ENCODE data around the gene PPIAL4G. TPM values are rescaled to one million over a fixed set of nuclear protein-coding genes. Genes with fewer than 3 reads are reported as not detected.
"Not testable (repeated sequence)": the region's sequence is repeated elsewhere in the genome, so short reads cannot be mapped to it uniquely, and the experiment has no call there.

The PPIAL4G gene
- total RNA-seq, result not detected

DNA sequence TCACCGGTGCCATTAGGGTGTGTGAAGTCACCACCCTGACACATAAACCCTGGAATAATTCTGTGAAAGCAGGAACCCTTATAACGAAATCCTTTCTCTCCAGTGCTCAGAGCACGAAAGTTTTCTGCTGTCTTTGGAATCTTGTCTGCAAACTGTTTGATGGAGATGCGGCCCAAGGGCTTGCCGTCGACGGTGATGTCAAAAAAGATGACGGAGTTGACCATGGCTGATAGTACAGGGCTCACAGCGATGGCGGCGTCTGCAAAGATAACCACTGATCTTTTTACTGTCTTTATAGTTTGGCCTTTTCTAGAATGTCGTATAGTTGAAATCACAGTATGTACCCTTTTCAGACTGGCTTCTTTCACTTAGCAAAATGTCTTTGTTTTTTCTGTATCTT is at the start of gene PPIAL4G:
PPIAL4G (minus strand) TSS at position 274 of the 400 bp plus-strand sequence; CDS start at position 224, 50 bp downstream.
- intact Hi-C loops (cut with DNase I; ENCODE audit: low total_unique reads); DNase-seq (ENCODE audit: low spot score in 2 of 2); H3K4me3 ChIP-seq (ENCODE audit: low read depth, poor library complexity, severe bottlenecking): not testable (repeated sequence)
- 82 to 85% methylated on average over 12 of the region's 12 CpGs for WGBS, 2 donors

DNA sequence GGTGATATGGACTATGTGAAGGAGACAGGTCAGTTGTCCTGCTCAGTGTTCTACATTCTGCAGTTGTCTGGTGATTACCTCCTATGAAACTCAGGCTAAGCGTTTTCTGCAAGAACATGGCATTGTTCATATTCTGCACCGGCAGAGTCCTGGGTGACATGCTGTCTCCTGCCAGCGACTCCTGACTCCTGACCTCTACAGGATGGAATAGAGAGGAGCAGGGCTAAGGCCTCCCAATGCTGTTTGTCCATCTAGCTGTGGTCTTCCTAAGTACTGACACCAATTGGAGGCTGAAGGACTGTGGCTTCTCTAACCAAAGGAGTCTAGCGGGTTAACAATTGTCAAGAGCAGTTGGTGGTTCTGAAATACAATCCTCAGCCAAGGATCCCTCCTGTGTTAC is 49.1 kb upstream of the PPIAL4G start:
- DNase-seq (ENCODE audit: low spot score in 2 of 2); intact Hi-C loops (cut with DNase I; ENCODE audit: low total_unique reads); H3K4me3 ChIP-seq (ENCODE audit: low read depth, poor library complexity, severe bottlenecking): not testable (repeated sequence)
- WGBS, 2 donors, result 60 to 70% methylated on average over 1 to 3 of the region's 4 CpGs

DNA sequence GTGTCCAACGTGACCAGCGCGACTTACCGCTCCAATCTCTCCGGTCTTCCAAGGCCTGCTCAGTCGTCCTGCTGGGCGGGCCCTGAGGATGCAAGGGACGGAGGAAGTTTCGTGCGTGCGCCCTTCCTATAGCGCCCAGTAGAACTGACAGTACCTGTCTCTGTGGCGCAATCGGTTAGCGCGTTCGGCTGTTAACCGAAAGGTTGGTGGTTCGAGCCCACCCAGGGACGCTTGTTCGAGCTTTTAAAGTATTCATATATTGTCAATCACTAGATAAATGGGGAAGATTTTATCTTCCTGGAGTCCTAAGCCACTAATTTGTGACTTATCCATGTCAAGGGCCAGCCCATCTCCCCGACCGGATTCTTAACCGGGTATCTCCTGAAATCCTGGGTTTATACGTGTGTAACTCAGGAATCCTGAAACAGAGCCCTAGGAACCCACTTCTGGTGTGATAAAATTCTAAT is 46.0 kb upstream of the PPIAL4G start:
- 3 to 5% methylated on average over 14 to 17 of the region's 25 CpGs for WGBS, 2 donors
- intact Hi-C loops (cut with DNase I; ENCODE audit: low total_unique reads); H3K4me3 ChIP-seq (ENCODE audit: low read depth, poor library complexity, severe bottlenecking): not testable (repeated sequence)

DNA sequence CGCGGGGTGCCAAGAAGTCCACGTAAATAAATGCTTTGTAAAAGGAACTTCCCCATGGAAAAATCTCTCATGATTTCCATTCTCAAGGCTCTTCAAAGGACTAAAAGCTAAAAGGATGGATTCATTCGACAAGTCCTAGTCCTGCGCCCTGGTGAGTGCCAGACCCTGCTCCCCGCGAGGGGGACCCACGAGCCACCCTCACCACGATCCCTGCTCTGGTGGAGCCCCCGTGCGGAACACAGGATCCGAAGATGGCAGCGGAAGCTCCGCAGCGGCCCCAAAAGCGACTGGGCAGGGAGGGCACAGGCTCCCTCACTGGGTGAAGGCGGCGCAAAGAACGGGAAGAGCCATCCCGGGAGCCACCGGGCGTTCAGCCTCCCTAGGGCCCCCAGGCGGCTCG is 45.5 kb upstream of the PPIAL4G start:
- no CpG with 5 or more reads among the region's 24 CpGs for WGBS, 2 donors

More for the DNA sequence above, 46.0 kb upstream of the PPIAL4G start:
- peak; percentile 18 to 65 for DNase-seq (ENCODE audit: low spot score in 2 of 2)

DNA sequence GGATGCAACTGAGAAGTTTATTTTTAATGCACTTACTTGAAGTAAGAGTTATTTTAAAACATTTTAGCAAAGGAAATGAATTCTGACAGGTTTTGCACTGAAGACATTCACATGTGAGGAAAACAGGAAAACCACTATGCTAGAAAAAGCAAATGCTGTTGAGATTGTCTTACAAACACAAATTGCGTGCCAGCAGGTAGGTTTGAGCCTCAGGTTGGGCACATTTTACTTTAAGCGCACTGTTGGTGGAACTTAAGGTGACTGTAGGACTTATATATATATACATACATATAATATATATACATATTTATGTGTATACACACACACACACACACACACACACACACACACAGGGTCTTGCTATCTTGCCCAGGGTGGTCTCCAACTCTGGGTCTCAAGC is 43.5 kb upstream of the PPIAL4G start:
- H3K4me3 ChIP-seq (ENCODE audit: low read depth, poor library complexity, severe bottlenecking); intact Hi-C loops (cut with DNase I; ENCODE audit: low total_unique reads); DNase-seq (ENCODE audit: low spot score in 2 of 2): not testable (repeated sequence)
- 80 to 83% methylated on average over 2 of the region's 2 CpGs for WGBS, 2 donors

More for the DNA sequence above, 45.5 kb upstream of the PPIAL4G start:
- H3K4me3 ChIP-seq (ENCODE audit: low read depth, poor library complexity, severe bottlenecking); DNase-seq (ENCODE audit: low spot score in 2 of 2); intact Hi-C loops (cut with DNase I; ENCODE audit: low total_unique reads): not testable (repeated sequence)

DNA sequence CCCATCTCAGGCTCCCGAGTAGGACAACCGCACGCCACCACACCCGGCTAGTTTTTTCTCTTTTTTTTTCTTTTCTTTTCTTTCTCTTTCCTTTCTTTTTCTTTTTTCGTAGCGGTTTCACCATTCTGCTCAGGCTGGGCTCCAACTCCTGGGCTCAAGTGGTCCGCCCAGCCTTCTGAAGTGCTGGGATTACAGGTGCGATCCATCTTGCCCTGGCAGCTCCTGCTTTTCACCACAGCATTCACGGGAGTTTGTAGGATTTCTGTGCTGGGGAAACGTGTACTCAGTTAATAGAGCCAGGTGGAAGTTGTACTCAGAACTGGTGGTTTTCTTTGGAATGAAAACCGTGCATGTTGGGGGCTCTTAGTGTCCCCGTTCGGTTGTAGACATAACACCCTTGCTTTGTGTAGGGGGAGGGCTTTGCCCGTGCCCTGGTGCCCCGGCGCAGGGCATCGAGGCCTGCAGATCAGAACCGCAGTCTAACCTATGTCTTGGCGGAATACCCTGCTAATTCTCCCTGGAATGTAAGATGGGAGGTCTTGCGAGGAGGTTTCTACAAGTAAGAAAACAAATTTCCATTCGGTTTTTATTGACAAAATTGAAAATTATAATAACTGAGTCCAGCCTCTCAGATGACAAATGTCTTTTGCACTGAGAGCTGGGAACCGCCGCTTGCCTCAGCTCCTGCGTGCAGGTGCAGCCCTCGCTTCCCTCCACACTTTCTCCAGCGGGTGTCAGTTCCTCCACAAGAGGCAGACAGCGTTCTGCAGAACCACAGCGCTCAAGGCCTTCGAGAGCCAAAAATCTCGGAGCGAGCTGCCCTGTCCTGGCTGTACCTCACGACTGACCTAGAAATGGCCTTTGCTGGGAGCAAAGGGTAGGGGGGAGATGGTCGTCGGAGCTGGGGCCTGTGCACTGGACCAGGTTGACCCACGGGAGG is 40.4 kb upstream of the PPIAL4G start:
- H3K4me3 ChIP-seq (ENCODE audit: low read depth, poor library complexity, severe bottlenecking); intact Hi-C loops (cut with DNase I; ENCODE audit: low total_unique reads): not testable (repeated sequence)
- peak in 1 of 2 donors; percentile 28 for DNase-seq (ENCODE audit: low spot score in 2 of 2)
- WGBS, 2 donors, result 34 to 37% methylated on average over 8 to 13 of the region's 35 CpGs

DNA sequence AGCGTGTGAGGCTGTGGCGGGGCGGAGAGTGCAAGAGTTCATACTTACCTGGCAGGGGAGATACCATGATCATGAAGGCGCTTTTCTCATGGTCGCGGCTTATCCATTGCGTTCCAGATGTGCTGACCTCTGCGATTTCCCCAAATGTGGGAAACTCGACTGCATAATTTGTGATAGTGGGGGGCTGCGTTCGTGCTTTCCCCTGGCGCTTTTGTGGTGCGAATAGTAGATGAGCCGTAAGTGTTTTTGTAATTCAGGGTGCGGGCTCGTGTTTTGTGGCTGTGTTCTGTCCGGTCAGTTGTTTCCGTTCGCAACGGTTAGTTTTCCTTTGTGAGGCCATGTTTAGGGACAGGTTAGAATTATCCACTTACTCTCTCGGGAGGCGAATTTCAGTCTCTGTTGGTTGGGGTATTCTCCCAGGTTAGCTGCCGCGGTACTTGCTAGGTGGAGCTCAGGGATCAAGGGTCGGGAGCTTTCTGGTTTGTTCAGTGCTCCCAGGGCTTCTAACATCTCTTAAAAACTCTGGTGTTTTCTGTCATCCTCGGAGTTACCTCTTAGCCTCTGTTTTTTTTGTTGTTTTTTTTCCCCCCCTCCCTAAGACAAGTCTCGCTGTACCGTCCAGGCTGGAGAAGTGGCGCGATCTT is 39.6 kb upstream of the PPIAL4G start:
- H3K4me3 ChIP-seq (ENCODE audit: low read depth, poor library complexity, severe bottlenecking), result peak overlapping the region; percentile 25
- WGBS, 2 donors, result 2 to 3% methylated on average over 26 to 30 of the region's 30 CpGs
- peak; percentile 83 to 96 for DNase-seq (ENCODE audit: low spot score in 2 of 2)
- peak in 1 of 2 donors; percentile 96 for TF ChIP-seq POLR2A (IDR thresholded peaks at IDR 0.05)
- intact Hi-C loops (cut with DNase I; ENCODE audit: low total_unique reads), result not testable (repeated sequence)

DNA sequence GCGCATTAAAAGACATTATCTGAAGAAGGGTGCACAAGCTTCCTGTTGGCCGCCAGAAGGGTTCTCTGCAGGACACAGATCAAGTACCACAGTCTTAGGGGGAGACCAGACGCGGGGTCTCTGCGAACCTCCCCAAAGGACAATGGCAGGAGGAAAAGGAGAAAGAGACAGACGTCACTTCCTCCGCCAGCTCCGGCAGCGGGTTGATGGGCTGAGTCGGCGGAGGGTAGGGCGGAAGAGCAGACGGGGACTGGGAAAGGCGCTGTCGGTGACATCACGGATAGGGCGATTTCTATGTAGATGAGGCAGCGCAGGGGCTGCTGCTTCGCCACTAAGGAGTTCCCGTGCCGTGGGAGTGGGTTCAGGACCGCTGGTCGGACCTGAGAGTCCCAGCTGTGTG is 39.0 kb upstream of the PPIAL4G start:
- WGBS, 2 donors, result 2 to 4% methylated on average over 16 to 17 of the region's 23 CpGs
- H3K4me3 ChIP-seq (ENCODE audit: low read depth, poor library complexity, severe bottlenecking); intact Hi-C loops (cut with DNase I; ENCODE audit: low total_unique reads): not testable (repeated sequence)
- peak; percentile 78 to 94 for DNase-seq (ENCODE audit: low spot score in 2 of 2)

DNA sequence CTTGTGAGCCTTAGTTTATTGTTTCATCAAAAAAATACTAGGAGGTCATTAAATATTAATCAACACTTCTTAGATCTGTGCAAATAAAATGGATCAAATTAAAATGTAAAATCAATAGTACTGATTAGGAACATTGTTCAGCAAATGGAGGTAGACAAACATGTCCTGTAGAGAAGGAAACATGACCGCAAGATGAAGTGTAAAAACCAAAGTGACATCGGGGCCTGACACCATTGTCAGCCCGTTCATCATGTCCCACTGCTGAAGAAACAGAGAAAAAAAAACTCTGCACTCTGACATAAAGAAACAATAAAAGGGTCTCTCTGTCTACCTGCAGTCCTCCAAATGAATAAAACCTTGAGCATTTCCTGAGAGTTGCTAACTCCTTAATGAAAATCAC is 31.2 kb upstream of the PPIAL4G start:
- H3K4me3 ChIP-seq (ENCODE audit: low read depth, poor library complexity, severe bottlenecking); DNase-seq (ENCODE audit: low spot score in 2 of 2); intact Hi-C loops (cut with DNase I; ENCODE audit: low total_unique reads): not testable (repeated sequence)
- no CpG with 5 or more reads among the region's 3 CpGs for WGBS, 2 donors

DNA sequence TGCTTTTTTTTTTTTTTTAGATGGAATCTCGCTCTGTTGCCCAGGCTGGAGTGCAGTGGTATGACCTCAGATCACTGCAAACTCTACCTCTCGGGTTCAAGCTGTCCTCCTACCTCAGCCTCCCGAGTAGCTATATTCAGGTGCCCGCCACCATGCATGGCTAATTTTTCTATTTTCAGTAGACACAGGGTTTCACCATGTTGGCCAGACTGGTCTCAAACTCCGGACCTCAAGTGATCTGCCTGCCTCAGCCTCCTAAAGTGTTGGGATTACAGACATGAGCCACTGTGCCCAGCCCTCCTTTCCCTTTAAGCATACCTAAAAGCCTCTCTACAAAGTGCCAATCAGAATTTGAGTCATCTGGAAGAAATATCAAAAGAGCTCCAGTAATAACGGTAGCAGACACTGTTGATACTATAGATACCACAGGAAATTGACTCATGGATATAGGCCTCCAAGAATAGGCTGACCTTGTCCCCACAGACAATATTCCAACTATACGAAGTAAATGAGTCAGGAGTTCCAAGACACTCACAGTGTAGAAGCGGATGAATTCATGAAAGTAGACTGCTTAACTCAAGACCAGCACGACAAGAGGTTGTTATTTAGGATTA is 29.6 kb upstream of the PPIAL4G start:
- intact Hi-C loops (cut with DNase I; ENCODE audit: low total_unique reads); H3K4me3 ChIP-seq (ENCODE audit: low read depth, poor library complexity, severe bottlenecking): not testable (repeated sequence)
- WGBS, 2 donors, result 93 to 96% methylated on average over 5 to 7 of the region's 9 CpGs
- peak in 1 of 2 donors; percentile 54 for DNase-seq (ENCODE audit: low spot score in 2 of 2)

DNA sequence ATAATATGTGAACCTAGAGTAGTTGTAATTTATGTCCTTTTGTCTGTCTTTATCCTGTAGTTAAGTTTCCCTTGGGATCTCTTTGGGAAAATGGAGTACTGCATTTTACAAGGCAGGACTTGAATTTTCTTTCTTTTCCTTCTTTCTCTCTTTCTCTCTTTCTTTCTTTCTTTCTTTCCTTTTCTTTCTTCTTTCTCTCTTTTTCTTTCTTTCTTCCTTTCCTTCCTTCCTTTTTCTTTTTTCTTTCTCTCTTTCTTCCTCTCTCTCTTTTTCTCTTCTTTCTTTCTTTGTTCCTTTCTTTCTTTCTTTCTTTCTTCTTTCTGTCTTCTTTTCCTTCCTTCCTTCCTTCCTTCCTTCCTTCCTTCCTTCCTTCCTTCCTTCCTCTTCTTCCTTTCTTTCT is 10.8 kb upstream of the PPIAL4G start:
- intact Hi-C loops (cut with DNase I; ENCODE audit: low total_unique reads); H3K4me3 ChIP-seq (ENCODE audit: low read depth, poor library complexity, severe bottlenecking); DNase-seq (ENCODE audit: low spot score in 2 of 2): not testable (repeated sequence)

DNA sequence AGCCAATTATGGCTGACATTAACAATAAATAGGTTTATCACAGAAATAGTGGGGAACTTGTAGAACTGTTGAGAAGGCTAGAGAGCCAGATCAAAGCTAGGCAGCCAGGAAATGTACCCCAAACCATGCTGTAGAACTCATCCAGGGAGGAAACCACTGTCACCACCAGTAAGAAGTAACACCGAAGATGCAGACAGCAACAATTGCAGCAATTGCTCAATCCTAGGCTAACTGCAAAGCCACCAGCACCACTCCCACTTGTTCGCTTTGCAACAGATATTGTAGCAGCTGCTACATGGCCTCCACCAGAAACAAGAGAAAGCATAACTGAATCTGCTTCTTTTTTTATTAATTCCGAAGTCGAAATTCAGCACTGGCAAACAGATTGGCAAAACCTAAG is 2.0 kb downstream of the PPIAL4G start:
- DNase-seq (ENCODE audit: low spot score in 2 of 2); intact Hi-C loops (cut with DNase I; ENCODE audit: low total_unique reads); H3K4me3 ChIP-seq (ENCODE audit: low read depth, poor library complexity, severe bottlenecking): not testable (repeated sequence)
- 40% methylated on average over 1 of the region's 4 CpGs; no CpG with 5 or more reads in 1 of the 2 donors for WGBS, 2 donors

DNA sequence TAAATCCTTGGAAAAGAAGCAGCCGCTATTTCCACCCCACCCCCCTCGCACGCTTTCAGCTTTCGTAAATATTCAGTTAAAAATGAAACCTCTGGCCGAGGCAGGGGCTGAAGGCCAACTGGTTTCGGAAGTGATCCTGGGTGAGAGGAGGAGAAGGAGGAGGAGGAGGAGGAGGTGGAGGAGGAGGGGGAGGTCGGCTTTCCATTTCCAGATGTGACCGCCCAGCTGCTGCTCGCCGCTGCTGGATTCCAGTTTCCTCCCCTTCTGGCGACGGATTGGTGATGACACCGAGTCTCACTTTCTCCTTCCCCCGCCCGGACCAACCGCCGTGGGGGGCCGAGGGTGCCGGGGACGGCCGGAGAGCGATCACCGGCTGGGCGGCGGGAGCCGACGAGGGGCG is 23.4 kb downstream of the PPIAL4G start:
- DNase-seq (ENCODE audit: low spot score in 2 of 2); H3K4me3 ChIP-seq (ENCODE audit: low read depth, poor library complexity, severe bottlenecking); intact Hi-C loops (cut with DNase I; ENCODE audit: low total_unique reads): not testable (repeated sequence)
- 0% methylated on average over 8 to 12 of the region's 28 CpGs for WGBS, 2 donors

DNA sequence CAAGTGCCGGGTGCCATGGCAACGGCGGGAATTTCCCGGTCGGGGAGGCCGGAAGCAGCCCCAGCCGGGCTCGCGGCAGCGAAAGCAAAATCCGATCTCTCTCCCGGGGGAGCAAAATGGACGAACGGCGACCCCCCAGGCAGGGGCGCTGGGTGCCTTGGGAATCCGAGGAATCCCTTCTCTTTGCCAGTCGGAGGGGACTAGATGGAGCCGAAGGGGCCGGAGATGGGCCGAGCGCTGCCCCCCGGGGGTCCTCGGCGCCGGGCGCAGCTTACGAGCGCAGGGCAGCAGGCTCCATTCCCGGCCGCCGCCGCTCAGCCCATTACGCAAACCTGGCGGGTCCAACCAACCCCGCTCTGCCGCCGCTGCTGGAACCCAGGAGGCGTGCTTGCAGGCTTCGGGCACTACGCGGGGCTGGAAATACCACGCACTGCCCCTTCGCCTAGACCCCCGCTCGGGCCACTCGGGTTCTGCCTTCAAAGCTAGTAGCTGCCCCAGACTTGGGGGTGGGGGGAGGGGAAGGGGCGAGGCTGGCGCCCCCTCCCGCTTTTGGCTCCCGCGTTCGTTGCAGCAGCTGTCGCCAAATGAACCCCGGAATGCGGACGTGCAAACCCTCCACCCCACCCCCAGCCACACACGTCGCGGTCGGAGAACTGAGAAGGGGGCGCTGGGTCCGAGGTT is 24.1 kb downstream of the PPIAL4G start:
- peak in 1 of 2 donors; percentile 92 for DNase-seq (ENCODE audit: low spot score in 2 of 2)
- peak overlapping the region; percentile 59 for H3K4me3 ChIP-seq (ENCODE audit: low read depth, poor library complexity, severe bottlenecking)
- WGBS, 2 donors, result 0% methylated on average over 9 of the region's 63 CpGs; no CpG with 5 or more reads in 1 of the 2 donors
- intact Hi-C loops (cut with DNase I; ENCODE audit: low total_unique reads), result not testable (repeated sequence)
